Measurements from ENCODE around the gene LILRB5. TPM values are rescaled to one million over a fixed set of nuclear protein-coding genes. Genes with fewer than 3 reads are reported as not detected.
A peak's percentile ranks its signal among the peaks of the same experiment; 100 is the strongest.

Gene LILRB5
- total RNA-seq, 4 donors from 2014 or later: 8.3 to 49.5 (median 17.0) TPM

- H3K27me3 ChIP-seq: no peaks in the 10 kb centered on the region
- peaks cover 0 to 43% (median 30%) of the 10 kb centered on the region in 4 donors for H3K4me1 ChIP-seq
- no peak for DNase-seq (ENCODE audit: low spot score in 2 of 2)
- 85 to 88% methylated on average over 12 of the region's 12 CpGs for WGBS, 2 donors
- no peak for TF ChIP-seq CTCF (IDR thresholded peaks at IDR 0.05)
- TF ChIP-seq POLR2A (IDR thresholded peaks at IDR 0.05): no peak
- no peak for TF ChIP-seq EP300 (IDR thresholded peaks at IDR 0.05)
- no peaks in the 10 kb centered on the region for H3K9me3 ChIP-seq
- no peak overlapping the region for H3K4me3 ChIP-seq
- H3K27ac ChIP-seq: peak overlapping the region in 1 of 4 donors; percentile 95
- H3K36me3 ChIP-seq: peaks cover 0 to 29% (median 15%) of the 10 kb centered on the region in 3 donors
Measured at GRCh38 chr19:54211235-54211634, 45.8 kb downstream of the LILRB5 start.

DNA sequence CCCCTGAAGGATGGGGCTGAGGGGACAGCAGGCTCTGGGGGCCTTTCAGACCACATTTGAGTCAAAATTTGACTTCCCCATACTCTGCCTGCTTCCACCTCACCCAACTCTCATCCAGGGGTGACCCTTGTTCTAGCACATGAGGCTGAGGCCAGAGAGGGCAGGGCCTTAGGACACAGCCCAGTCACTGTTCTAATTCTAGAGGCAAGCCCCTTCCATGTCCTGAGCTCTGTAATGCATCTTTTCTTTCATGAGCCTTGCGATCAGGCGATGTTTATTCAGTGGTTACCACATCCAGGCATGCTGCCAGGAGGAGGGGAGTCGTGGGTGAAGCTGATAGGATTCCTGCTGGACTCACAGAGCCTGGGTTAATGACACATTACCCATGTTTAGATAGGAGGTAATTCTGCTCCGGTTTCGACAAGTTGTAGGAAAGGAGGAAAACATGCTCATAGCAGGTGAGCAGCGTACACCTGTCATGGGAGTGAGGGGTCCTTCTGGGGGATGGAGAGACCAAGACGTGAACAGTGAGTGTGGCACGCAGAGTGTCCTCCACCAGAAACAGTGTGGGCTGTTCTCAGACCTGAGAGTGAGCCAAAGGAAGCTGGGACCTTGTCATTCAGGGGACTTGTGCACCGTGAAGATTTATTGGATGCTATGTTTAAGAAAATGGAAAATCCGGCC lies 47.1 kb downstream of the LILRB5 start:
- Histone ChIP-seq H3K27ac (peak overlapping the region; percentile 49 to 95 (median 78)), H3K9me3 (no peaks in the 10 kb centered on the region), H3K27me3 (no peaks in the 10 kb centered on the region), H3K36me3 (peaks cover 0 to 42% (median 25%) of the 10 kb centered on the region in 3 donors), H3K4me3 (no peak overlapping the region), H3K4me1 (peaks cover 0 to 56% (median 33%) of the 10 kb centered on the region in 4 donors)
- TF ChIP-seq POLR2A (IDR thresholded peaks at IDR 0.05) (no peak), EP300 (IDR thresholded peaks at IDR 0.05) (peak; percentile 54 to 85), CTCF (IDR thresholded peaks at IDR 0.05) (peak in 1 of 5 experiments; percentile 11)
- 33 to 40% methylated on average over 10 of the region's 10 CpGs for WGBS, 2 donors
- DNase-seq (ENCODE audit: low spot score in 2 of 2): peak; percentile 84 to 95

- no peaks in the 10 kb centered on the region for H3K9me3 ChIP-seq
- 45 to 50% methylated on average over 13 to 22 of the region's 24 CpGs for WGBS, 2 donors
- DNase-seq (ENCODE audit: low spot score in 2 of 2): no peak
- no peak for TF ChIP-seq POLR2A (IDR thresholded peaks at IDR 0.05)
- no peak for TF ChIP-seq CTCF (IDR thresholded peaks at IDR 0.05)
- no peak for TF ChIP-seq EP300 (IDR thresholded peaks at IDR 0.05)
- H3K27ac ChIP-seq: peak overlapping the region; percentile 49 to 95 (median 78)
- H3K4me1 ChIP-seq: peaks cover 0 to 63% (median 36%) of the 10 kb centered on the region in 4 donors
- no peaks in the 10 kb centered on the region for H3K27me3 ChIP-seq
- H3K4me3 ChIP-seq: no peak overlapping the region
- peaks cover 0 to 49% (median 27%) of the 10 kb centered on the region in 3 donors for H3K36me3 ChIP-seq
Measured at GRCh38 chr19:54209058-54209810, 47.8 kb downstream of the LILRB5 start.

- no peak overlapping the region for H3K4me3 ChIP-seq
- peaks cover 0 to 54% (median 31%) of the 10 kb centered on the region in 3 donors for H3K36me3 ChIP-seq
- H3K27ac ChIP-seq: peak overlapping the region in 3 of 4 donors; percentile 66 to 95 (median 89)
- no peaks in the 10 kb centered on the region for H3K9me3 ChIP-seq
- peaks cover 0 to 68% (median 39%) of the 10 kb centered on the region in 4 donors for H3K4me1 ChIP-seq
- 74 to 79% methylated on average over 8 of the region's 8 CpGs for WGBS, 2 donors
- no peak for TF ChIP-seq CTCF (IDR thresholded peaks at IDR 0.05)
- TF ChIP-seq POLR2A (IDR thresholded peaks at IDR 0.05): no peak
- TF ChIP-seq EP300 (IDR thresholded peaks at IDR 0.05): no peak
- DNase-seq (ENCODE audit: low spot score in 2 of 2): no peak
- no peaks in the 10 kb centered on the region for H3K27me3 ChIP-seq
Measured at GRCh38 chr19:54208784-54209057, 48.4 kb downstream of the LILRB5 start.
